ENCODE results near the gene IFI30. TPM values are rescaled to one million over a fixed set of nuclear protein-coding genes. Genes with fewer than 3 reads are reported as not detected.

The IFI30 gene
- total RNA-seq, 1 experiment from 2014 or later, result 20.2 TPM

GRCh38 chr19:18144906-18145305, 28.7 kb upstream of the IFI30 start:
- no peak for TF ChIP-seq ZNF423 (CRISPR knock-in tag; IDR thresholded peaks at IDR 0.05)
- no peak for TF ChIP-seq ZNF121 (CRISPR knock-in tag; IDR thresholded peaks at IDR 0.05)
- no peak for TF ChIP-seq ZNF396 (CRISPR knock-in tag; IDR thresholded peaks at IDR 0.05; ENCODE audit: borderline replicate concordance)
- TF ChIP-seq ATF2 (CRISPR knock-in tag; IDR thresholded peaks at IDR 0.05; ENCODE audit: borderline replicate concordance, low read depth), result no peak
- no peak for TF ChIP-seq MAX (CRISPR knock-in tag; IDR thresholded peaks at IDR 0.05)
- TF ChIP-seq CTCF (IDR thresholded peaks at IDR 0.05), result no peak
- no peak for TF ChIP-seq RORB (CRISPR knock-in tag; IDR thresholded peaks at IDR 0.05)
- TF ChIP-seq, protein P1, sequence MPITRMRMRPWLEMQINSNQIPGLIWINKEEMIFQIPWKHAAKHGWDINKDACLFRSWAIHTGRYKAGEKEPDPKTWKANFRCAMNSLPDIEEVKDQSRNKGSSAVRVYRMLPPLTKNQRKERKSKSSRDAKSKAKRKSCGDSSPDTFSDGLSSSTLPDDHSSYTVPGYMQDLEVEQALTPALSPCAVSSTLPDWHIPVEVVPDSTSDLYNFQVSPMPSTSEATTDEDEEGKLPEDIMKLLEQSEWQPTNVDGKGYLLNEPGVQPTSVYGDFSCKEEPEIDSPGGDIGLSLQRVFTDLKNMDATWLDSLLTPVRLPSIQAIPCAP (CRISPR knock-in tag; IDR thresholded peaks at IDR 0.05), result no peak
- TF ChIP-seq MXD4 (CRISPR knock-in tag; IDR thresholded peaks at IDR 0.05; ENCODE audit: borderline replicate concordance), result no peak
- TF ChIP-seq SMAD4 (CRISPR knock-in tag; IDR thresholded peaks at IDR 0.05), result no peak
- no peak for TF ChIP-seq CREM (CRISPR knock-in tag; IDR thresholded peaks at IDR 0.05)
- no peak for TF ChIP-seq GRHL2 (CRISPR knock-in tag; IDR thresholded peaks at IDR 0.05; ENCODE audit: insufficient replicate concordance, severe bottlenecking)
- no peak for TF ChIP-seq EMX1 (CRISPR knock-in tag; IDR thresholded peaks at IDR 0.05)
- no peak for TF ChIP-seq TEAD1 (CRISPR knock-in tag; IDR thresholded peaks at IDR 0.05)
- no peak for TF ChIP-seq KAT7 (CRISPR knock-in tag; IDR thresholded peaks at IDR 0.05; ENCODE audit: borderline replicate concordance)
- TF ChIP-seq HMGA2 (CRISPR knock-in tag; IDR thresholded peaks at IDR 0.05), result no peak
- TF ChIP-seq, protein P2, sequence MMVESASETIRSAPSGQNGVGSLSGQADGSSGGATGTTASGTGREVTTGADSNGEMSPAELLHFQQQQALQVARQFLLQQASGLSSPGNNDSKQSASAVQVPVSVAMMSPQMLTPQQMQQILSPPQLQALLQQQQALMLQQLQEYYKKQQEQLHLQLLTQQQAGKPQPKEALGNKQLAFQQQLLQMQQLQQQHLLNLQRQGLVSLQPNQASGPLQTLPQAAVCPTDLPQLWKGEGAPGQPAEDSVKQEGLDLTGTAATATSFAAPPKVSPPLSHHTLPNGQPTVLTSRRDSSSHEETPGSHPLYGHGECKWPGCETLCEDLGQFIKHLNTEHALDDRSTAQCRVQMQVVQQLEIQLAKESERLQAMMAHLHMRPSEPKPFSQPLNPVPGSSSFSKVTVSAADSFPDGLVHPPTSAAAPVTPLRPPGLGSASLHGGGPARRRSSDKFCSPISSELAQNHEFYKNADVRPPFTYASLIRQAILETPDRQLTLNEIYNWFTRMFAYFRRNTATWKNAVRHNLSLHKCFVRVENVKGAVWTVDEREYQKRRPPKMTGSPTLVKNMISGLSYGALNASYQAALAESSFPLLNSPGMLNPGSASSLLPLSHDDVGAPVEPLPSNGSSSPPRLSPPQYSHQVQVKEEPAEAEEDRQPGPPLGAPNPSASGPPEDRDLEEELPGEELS (CRISPR knock-in tag; IDR thresholded peaks at IDR 0.05), result no peak
- TF ChIP-seq, protein P3, sequence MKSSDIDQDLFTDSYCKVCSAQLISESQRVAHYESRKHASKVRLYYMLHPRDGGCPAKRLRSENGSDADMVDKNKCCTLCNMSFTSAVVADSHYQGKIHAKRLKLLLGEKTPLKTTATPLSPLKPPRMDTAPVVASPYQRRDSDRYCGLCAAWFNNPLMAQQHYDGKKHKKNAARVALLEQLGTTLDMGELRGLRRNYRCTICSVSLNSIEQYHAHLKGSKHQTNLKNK (CRISPR knock-in tag; IDR thresholded peaks at IDR 0.05), result no peak
- no peak for TF ChIP-seq RELA (CRISPR knock-in tag; IDR thresholded peaks at IDR 0.05; ENCODE audit: borderline replicate concordance)
- no peak for TF ChIP-seq ZBTB21 (CRISPR knock-in tag; IDR thresholded peaks at IDR 0.05; ENCODE audit: borderline replicate concordance)
- Mint-ChIP-seq H3K27me3 (ENCODE audit: low read depth) (no peaks in the 10 kb centered on the region), H3K9me3 (peaks cover 3% of the 10 kb centered on the region), H3K4me1 (no peaks in the 10 kb centered on the region), H3K27ac (peak overlapping the region; percentile 49; the same call in 1 of the 2 replicates), H3K4me3 (no peak overlapping the region), H3K36me3 (peaks cover 28% of the 10 kb centered on the region)
- no peak for DNase-seq (ENCODE audit: low spot score)
- POLR2A ChIA-PET, result no interaction called here
- CTCF ChIA-PET, result interaction anchor here (1.3 to 2.7 kb wide), 4 partner anchors 13 to 32 kb away, joined by 4 to 10 read pairs (median 4); no protein-coding TSS in a partner anchor
- ATAC-seq, result no peak

Measured in WTC11 (cell line).